Esophagus muscularis mucosa (tissue), 4 donors: Measurements from ENCODE around the gene BAG3. TPM values are rescaled to one million over a fixed set of nuclear protein-coding genes. Genes with fewer than 3 reads are reported as not detected.
A peak's percentile ranks its signal among the peaks of the same experiment; 100 is the strongest.
"Not testable (repeated sequence)": the region's sequence is repeated elsewhere in the genome, so short reads cannot be mapped to it uniquely, and the experiment has no call there.

ENCODE experiments used
- DNase-seq: peaks from one replicate; pipeline ENCODE4 v3.0.0-alpha.2; 2017; ENCODE audit errors: extremely low spot score
- H3K27ac ChIP-seq, 4 donors: fragments of 200-600 bp; sonication (generic); replicated peaks in 1 of 4; 1 replicate in 3 of 4; 2 replicates in 1 of 4; pipeline ENCODE4 v1.5.1; 2016 to 2019; ENCODE audit warnings: mild to moderate bottlenecking in 1 of 4
- H3K27me3 ChIP-seq, 4 donors: fragments of 200-600 bp; sonication (generic); one replicate each; pipeline versions ENCODE4 v1.5.1 to v1.6.0; 2016 to 2019
- H3K36me3 ChIP-seq, 4 donors: fragments of 200-600 bp; sonication (generic); one replicate each; pipeline ENCODE4 v1.5.1; 2016 to 2019
- H3K4me1 ChIP-seq, 4 donors: fragments of 200-600 bp; sonication (generic); one replicate each; pipeline ENCODE4 v1.5.1; 2016 to 2019
- H3K4me3 ChIP-seq, 4 donors: fragments of 200-600 bp; sonication (generic); 1 replicate in 2 of 4; 2 replicates in 2 of 4; pipeline ENCODE4 v1.5.1; 2016 to 2019; ENCODE audit warnings: mild to moderate bottlenecking in 4 of 4, moderate library complexity in 1 of 4
- H3K9me3 ChIP-seq, 4 donors: fragments of 200-600 bp; sonication (generic); 1 replicate in 3 of 4; 2 replicates in 1 of 4; pipeline ENCODE4 v1.5.1; 2016 to 2019
- CTCF ChIP-seq, 3 experiments: fragments of 200-600 bp in 2 of 3; fragments of 450-650 bp in 1 of 3; sonication (generic) in 2 of 3; IDR thresholded peaks; one replicate each; pipeline ENCODE4 v1.5.1; 2017 to 2019; ENCODE audit warnings: antibody characterized with exemption in 3 of 3, mild to moderate bottlenecking in 2 of 3, moderate library complexity in 1 of 3
- EP300 ChIP-seq: sonication (generic); formaldehyde crosslinking; IDR thresholded peaks from one replicate; pipeline ENCODE4 v1.6.1; 2017; ENCODE audit warnings: antibody characterized with exemption
- POLR2A ChIP-seq: fragments of 450-650 bp; IDR thresholded peaks from one replicate; pipeline ENCODE4 v1.6.1; 2017; ENCODE audit warnings: antibody characterized with exemption, moderate library complexity, mild to moderate bottlenecking, low read depth
- POLR2AphosphoS5 ChIP-seq, 2 donors: sonication (generic); formaldehyde crosslinking; IDR thresholded peaks; one replicate each; pipeline ENCODE4 v1.6.1; 2017; ENCODE audit warnings: antibody characterized with exemption in 2 of 2
- WGBS: methylation state at CpG from one replicate; pipeline ENCODE4 v1.1.5; 2018; 5-methylcytosine and 5-hydroxymethylcytosine counted together
- intact Hi-C: fragments of 100-400 bp; cut with DNase I; formaldehyde crosslinking; loops from one replicate; pipeline ENCODE4 v1.15.1; 2023
- total RNA-seq, 4 donors: library from RNA; depleted of rRNA; stranded (reverse); fragments of >200 nt; gene quantifications; one replicate each; pipeline versions ENCODE4 v1.1.0 to v1.2.1, GENCODE V29; 2016

The BAG3 gene
- total RNA-seq, 4 donors from 2014 or later, result 44.0 to 81.7 (median 73.9) TPM

DNA sequence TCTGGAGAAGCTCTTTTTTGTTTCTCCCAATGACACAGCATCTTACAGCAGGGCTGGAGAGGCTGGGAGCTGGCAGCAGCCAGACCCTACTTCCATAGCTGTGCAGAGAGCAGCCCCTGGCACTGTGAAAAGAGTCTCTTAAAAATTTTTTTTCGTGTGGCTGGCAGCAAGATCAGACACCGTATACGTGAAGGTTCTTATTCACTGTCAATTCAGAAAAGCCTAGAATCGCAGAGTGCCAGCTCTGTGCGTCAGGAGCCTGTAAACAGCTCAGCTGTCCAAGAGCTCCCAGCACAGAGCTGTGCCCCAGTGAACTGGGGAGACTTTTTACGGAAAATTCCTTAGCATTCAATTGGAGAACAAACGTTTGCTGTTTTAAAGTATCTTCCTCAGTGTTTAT, 6.5 kb downstream of the BAG3 start:
- Histone ChIP-seq H3K9me3 (no peaks in the 10 kb centered on the region), H3K36me3 (peaks cover 0 to 17% (median 0%) of the 10 kb centered on the region in 4 donors), H3K27ac (peak overlapping the region; percentile 98 to 100 (median 99)), H3K27me3 (no peaks in the 10 kb centered on the region), H3K4me1 (peaks cover 94 to 100% (median 100%) of the 10 kb centered on the region in 4 donors), H3K4me3 (peak overlapping the region in 3 of 4 donors; percentile 16 to 35 (median 30))
- TF ChIP-seq CTCF (IDR thresholded peaks at IDR 0.05) (no peak), POLR2A (no peak), EP300 (no peak), POLR2AphosphoS5 (IDR thresholded peaks at IDR 0.05) (no peak)
- WGBS, result 23% methylated on average over 7 of the region's 7 CpGs
- intact Hi-C loops, result no loop called here
- no peak for DNase-seq

DNA sequence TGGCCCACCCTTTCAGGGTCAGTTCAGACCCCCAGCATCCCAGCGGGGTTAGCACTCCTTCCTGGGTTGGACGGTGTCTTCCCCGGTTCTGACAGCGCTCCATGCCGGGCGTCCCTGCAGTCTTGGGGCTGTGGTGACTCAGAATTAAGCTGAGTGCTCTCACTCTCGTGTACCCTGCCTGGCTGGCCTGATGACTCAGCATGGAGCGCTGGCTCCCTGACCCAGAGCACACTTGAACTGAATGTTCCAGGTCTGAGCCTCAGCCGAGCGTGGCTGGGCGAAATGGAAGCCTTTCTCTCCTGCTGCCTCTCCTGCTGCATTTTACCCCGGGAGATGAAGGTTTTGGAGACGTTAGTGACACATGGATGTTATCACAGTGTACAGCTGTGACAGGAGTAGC, 7.1 kb downstream of the BAG3 start:
- Histone ChIP-seq H3K9me3 (no peaks in the 10 kb centered on the region), H3K4me1 (peaks cover 92 to 100% (median 100%) of the 10 kb centered on the region in 4 donors), H3K27me3 (no peaks in the 10 kb centered on the region), H3K36me3 (peaks cover 0 to 17% (median 0%) of the 10 kb centered on the region in 4 donors), H3K4me3 (peak overlapping the region; percentile 18 to 35 (median 32)), H3K27ac (peak overlapping the region; percentile 98 to 100 (median 99))
- intact Hi-C loops, result no loop called here
- peak; percentile 89 to 91 for TF ChIP-seq POLR2AphosphoS5 (IDR thresholded peaks at IDR 0.05)
- TF ChIP-seq CTCF (IDR thresholded peaks at IDR 0.05), result no peak
- peak; percentile 70 for TF ChIP-seq EP300
- no peak for TF ChIP-seq POLR2A
- DNase-seq, result peak; percentile 95
- 28% methylated on average over 12 of the region's 13 CpGs for WGBS

DNA sequence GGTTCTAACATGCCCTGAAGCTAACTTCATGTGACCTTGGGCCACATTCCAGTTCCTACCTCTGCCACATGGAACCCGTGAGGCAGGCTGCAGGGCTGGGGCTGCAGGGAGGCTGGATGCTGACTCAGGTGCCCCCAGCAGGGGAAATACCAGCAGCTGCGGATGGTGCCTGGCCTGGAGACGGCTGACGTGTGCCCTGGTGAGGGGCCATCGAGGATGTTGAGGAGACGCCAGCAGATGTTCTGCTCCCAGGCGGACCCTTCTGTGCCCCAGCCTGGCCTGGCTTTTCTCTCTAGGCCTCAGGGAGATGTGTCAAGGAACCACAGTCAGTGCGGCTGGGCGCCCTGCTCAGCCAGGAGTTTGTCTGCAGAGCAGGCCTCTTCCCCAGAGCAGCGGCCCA, 8.8 kb downstream of the BAG3 start:
- whole genome bisulfite sequencing, result 92% methylated on average over 8 of the region's 10 CpGs
- peak overlapping the region; percentile 98 to 100 (median 99) for H3K27ac ChIP-seq
- TF ChIP-seq POLR2A (no peak), EP300 (no peak), CTCF (IDR thresholded peaks at IDR 0.05) (no peak), POLR2AphosphoS5 (IDR thresholded peaks at IDR 0.05) (no peak)
- no peak for DNase-seq
- no peaks in the 10 kb centered on the region for H3K27me3 ChIP-seq
- peaks cover 87 to 100% (median 99%) of the 10 kb centered on the region in 4 donors for H3K4me1 ChIP-seq
- H3K36me3 ChIP-seq, result peaks cover 0 to 17% (median 0%) of the 10 kb centered on the region in 4 donors
- no peaks in the 10 kb centered on the region for H3K9me3 ChIP-seq
- intact Hi-C loops, result no loop called here
- H3K4me3 ChIP-seq, result no peak overlapping the region

GRCh38 chr10:119662076-119662605, 11.0 kb downstream of the BAG3 start:
- peaks cover 85 to 100% (median 96%) of the 10 kb centered on the region in 4 donors for H3K4me1 ChIP-seq
- H3K27ac ChIP-seq, result peak overlapping the region; percentile 5 to 100 (median 98)

DNA sequence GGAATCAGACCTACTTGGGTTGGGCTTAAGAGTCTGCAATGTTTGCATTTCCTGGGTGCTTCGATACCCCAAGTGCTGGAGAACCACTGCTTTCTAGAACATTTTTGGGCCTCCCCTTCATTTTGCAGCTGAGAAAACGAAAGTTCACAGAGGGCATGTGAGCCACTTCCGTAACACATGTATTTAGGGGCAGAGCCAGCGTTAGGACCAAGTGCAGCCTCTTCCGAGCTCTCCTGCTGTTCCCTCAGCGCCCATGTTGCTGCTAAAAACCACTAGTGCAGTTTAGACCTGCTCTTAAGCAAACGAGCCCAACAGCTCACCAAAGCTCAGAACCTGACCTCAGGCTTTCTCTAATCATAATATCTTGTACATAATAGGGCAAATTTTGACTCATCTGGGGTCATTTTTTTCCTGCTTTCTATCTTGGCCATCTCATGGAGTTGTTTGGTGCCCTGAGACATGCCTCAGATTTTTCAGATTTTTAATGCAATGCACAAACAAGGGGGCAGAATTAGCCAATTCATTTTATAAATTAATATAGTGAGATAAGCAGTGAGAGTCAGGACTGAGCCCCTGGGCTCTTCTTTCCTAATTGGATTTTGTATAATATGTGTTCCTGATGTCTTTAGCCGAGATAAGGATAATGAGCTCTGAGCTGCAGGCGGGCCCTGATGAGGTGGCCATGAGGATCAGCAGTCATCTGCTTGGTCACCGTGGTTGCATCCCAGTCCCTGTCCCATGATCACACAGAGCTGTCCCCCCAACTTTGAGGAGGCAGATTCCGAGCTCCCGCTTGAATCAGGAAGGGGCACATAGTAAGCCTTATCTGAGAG, 12.9 kb downstream of the BAG3 start:
- WGBS, result 76% methylated on average over 12 of the region's 12 CpGs
- Histone ChIP-seq H3K27me3 (no peaks in the 10 kb centered on the region), H3K27ac (peak overlapping the region; percentile 29 to 100 (median 75)), H3K4me1 (peaks cover 85 to 100% (median 96%) of the 10 kb centered on the region in 4 donors), H3K4me3 (no peak overlapping the region), H3K9me3 (no peaks in the 10 kb centered on the region), H3K36me3 (no peaks in the 10 kb centered on the region)
- no peak for TF ChIP-seq EP300
- no peak for TF ChIP-seq POLR2AphosphoS5 (IDR thresholded peaks at IDR 0.05)
- TF ChIP-seq CTCF (IDR thresholded peaks at IDR 0.05), result no peak
- no peak for TF ChIP-seq POLR2A
- DNase-seq, result no peak
- intact Hi-C loops, result no loop called here

More at GRCh38 chr10:119662076-119662605, 11.0 kb downstream of the BAG3 start:
- H3K27me3 ChIP-seq, H3K36me3 ChIP-seq, DNase-seq, H3K4me3 ChIP-seq, intact Hi-C loops, H3K9me3 ChIP-seq: not testable (repeated sequence)
- WGBS, result 90% methylated on average over 7 of the region's 7 CpGs
